Ishikawa (cell line): ENCODE data around the gene NOL4L.

Experiments used
- EGR1 ChIP-seq: IDR thresholded peaks from 2 replicates; pipeline ENCODE4 v1.6.1; 2012
- EP300 ChIP-seq: IDR thresholded peaks from 2 replicates; pipeline ENCODE4 v1.6.1; 2012; ENCODE audit warnings: borderline replicate concordance
- RAD21 ChIP-seq: IDR thresholded peaks from 2 replicates; pipeline ENCODE4 v1.6.1; 2012; ENCODE audit warnings: low read depth
- TAF1 ChIP-seq: IDR thresholded peaks from 2 replicates; pipeline ENCODE4 v1.6.1; 2012; ENCODE audit warnings: low read depth, mild to moderate bottlenecking
- TCF12 ChIP-seq: IDR thresholded peaks from 2 replicates; pipeline ENCODE4 v1.6.1; 2012; ENCODE audit warnings: low read depth
- YY1 ChIP-seq: IDR thresholded peaks from 2 replicates; pipeline ENCODE4 v1.6.1; 2012; ENCODE audit warnings: low read depth
- TF ChIP-seq, protein P1 (sequence below): IDR thresholded peaks from 2 replicates; pipeline ENCODE4 v1.6.1; 2012; ENCODE audit warnings: low read depth, mild to moderate bottlenecking
- TF ChIP-seq, protein P2 (sequence below): IDR thresholded peaks from 2 replicates; pipeline ENCODE4 v1.6.1; 2012

DNA sequence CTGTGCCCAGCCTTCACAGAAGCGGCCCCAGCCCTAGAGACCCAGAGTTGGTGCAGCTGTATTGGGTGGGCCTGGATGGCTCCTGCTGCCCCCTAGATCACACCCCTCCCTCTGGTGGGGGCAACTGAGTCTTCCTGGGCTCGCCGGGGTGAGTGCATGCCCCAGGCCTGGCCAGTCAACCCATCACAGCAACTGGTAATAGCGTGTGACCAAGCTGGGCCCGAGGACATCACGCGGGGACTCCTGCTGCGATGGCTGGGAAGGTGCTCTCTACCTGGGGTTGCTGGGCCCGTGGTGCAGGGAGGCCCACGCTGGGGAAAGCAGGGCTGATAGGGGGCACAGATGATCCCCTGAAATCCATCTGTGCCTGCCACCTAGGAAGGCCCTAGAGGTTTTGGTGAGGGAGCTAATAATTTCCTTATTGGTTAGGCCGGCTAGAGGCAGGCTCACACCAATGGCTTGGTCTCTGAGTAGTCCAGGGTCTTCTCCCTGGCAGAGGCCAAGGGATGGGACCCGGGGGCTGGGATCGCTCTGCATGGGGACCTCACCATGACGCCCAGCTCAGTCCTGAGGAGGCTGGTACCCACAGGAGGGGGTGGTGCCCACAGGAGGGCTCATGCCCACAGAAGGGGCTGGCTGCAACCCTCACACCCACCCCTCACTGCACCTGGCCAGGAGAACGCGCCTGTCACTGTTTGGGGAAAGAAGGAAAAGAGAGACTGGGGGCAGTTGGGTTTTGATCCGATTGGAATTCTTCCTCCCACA, 123.1 kb downstream of the NOL4L start:
- TF ChIP-seq TCF12 (no peak), EGR1 (no peak), EP300 (no peak), TAF1 (no peak), RAD21 (no peak), YY1 (no peak)
- TF ChIP-seq, protein P1, sequence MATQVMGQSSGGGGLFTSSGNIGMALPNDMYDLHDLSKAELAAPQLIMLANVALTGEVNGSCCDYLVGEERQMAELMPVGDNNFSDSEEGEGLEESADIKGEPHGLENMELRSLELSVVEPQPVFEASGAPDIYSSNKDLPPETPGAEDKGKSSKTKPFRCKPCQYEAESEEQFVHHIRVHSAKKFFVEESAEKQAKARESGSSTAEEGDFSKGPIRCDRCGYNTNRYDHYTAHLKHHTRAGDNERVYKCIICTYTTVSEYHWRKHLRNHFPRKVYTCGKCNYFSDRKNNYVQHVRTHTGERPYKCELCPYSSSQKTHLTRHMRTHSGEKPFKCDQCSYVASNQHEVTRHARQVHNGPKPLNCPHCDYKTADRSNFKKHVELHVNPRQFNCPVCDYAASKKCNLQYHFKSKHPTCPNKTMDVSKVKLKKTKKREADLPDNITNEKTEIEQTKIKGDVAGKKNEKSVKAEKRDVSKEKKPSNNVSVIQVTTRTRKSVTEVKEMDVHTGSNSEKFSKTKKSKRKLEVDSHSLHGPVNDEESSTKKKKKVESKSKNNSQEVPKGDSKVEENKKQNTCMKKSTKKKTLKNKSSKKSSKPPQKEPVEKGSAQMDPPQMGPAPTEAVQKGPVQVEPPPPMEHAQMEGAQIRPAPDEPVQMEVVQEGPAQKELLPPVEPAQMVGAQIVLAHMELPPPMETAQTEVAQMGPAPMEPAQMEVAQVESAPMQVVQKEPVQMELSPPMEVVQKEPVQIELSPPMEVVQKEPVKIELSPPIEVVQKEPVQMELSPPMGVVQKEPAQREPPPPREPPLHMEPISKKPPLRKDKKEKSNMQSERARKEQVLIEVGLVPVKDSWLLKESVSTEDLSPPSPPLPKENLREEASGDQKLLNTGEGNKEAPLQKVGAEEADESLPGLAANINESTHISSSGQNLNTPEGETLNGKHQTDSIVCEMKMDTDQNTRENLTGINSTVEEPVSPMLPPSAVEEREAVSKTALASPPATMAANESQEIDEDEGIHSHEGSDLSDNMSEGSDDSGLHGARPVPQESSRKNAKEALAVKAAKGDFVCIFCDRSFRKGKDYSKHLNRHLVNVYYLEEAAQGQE = no peak
- TF ChIP-seq, protein P2, sequence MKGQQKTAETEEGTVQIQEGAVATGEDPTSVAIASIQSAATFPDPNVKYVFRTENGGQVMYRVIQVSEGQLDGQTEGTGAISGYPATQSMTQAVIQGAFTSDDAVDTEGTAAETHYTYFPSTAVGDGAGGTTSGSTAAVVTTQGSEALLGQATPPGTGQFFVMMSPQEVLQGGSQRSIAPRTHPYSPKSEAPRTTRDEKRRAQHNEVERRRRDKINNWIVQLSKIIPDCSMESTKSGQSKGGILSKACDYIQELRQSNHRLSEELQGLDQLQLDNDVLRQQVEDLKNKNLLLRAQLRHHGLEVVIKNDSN = no peak
